GM12872 (cell line): Measurements from ENCODE around the gene PRCD.

Experiments used
- TF ChIP-seq, protein P1 (sequence below): IDR thresholded peaks from 3 replicates; pipeline ENCODE4 v1.5.1; 2011; ENCODE audit warnings: low read depth, mild to moderate bottlenecking, low read length, moderate library complexity; ENCODE audit not compliant: insufficient read depth

Gene PRCD

GRCh38 chr17:76538941-76539570 is 788 bp upstream of the PRCD start:
- TF ChIP-seq, protein P1, sequence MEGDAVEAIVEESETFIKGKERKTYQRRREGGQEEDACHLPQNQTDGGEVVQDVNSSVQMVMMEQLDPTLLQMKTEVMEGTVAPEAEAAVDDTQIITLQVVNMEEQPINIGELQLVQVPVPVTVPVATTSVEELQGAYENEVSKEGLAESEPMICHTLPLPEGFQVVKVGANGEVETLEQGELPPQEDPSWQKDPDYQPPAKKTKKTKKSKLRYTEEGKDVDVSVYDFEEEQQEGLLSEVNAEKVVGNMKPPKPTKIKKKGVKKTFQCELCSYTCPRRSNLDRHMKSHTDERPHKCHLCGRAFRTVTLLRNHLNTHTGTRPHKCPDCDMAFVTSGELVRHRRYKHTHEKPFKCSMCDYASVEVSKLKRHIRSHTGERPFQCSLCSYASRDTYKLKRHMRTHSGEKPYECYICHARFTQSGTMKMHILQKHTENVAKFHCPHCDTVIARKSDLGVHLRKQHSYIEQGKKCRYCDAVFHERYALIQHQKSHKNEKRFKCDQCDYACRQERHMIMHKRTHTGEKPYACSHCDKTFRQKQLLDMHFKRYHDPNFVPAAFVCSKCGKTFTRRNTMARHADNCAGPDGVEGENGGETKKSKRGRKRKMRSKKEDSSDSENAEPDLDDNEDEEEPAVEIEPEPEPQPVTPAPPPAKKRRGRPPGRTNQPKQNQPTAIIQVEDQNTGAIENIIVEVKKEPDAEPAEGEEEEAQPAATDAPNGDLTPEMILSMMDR = no peak

DNA sequence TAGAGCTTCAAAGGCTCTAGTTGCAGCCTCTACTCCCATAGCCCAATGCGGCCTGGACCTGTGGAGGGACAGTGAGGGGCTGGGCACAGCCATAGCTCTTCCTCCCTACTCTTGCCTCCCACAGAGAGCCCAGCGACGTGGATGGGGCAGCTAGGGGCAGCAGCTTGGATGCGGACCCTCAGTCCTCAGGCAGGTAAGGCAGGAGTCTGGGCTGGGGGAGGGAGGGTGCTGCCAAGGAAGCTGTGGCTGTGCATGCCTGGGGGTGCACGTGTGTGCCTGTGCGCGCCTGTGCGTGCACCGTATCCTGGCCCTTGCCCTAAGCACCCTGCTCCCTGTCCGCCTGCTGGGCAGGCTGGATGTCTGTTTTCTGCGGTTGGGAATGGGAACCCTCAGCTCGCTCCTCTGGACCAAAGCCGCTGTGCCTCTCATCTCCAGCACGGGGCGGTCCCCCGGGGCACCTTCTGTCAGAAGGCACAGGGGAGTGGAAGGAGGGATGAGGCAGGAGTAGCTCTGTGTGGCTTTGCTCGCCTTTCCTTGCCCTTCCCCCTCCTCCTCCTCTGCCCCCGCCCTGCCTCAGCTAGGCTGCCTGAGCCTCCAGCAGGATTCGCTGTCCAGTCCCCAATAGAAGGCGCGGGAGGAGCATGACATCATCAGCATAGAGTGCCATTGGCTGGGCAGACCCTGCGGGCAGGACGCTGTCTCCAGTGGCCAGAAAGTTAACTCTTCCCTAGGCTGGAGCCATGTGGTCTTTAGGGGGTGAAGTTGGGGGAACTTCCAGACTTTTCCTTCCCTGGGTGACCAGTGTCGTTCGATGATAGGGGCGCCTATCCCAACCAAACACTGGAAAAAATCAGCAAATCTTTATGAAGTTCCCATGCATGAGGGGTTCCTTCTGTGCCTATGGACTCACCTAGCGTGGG is 797 bp downstream of the PRCD start:
- TF ChIP-seq, protein P1 = no peak

DNA sequence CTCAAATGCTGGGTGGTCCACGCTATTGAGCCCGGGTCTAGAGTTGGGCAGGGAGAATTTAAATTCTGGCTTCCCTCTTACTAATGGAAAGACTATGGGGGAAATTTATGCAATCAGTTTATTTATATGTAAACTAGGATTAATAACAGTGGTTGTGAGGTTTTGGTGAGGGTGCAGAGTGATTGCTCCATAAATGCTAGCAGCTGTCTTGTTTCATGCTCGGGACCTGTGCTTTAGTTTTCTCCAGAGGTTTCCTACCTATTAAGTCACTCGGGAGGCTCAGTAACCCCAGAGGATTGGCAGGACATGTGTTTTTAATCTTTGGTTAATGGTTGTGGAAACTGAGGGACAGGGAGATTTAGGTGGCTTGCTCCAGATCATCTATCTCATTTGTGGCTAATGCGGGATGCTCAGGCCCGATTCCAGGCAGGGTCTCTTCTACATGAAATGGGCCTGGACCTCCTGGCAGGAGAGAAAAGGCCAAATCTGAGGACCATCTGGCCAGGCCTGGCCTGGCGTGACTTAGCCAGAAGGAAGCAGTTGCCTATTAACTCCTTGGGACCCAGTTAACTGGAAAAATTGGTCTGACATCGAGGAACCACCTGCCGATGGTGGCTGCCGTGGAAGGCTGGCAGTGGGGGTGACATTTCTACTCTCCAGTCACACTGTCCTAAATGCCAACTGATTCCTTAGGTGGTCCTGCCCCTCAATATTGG is 2.1 kb downstream of the PRCD start:
- TF ChIP-seq, protein P1 = no peak

- TF ChIP-seq, protein P1 = no peak
These were observed 2.7 kb downstream of the PRCD start for GRCh38 chr17:76542566-76542971.

DNA sequence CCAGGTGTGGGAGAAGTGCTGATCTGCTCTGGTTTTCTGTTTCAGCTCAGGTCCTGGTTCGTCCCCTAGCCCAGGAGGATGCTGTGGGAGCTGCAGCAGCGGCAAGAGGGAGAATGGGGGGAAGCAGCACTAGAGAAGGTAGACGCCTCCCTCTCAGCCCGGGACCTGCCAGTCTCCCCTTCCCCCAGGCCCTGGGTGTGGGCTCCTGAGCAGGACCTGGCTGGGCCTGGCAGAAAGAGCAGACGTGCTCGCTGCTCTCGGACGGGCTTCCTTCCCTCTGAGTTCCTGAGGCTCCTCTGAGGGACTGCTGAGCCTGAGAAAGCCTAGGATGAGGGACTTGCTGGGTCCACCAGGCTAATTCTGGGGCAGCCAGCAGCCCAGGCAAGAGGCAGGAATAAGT is 3.1 kb downstream of the PRCD start:
- TF ChIP-seq, protein P1 = no peak

DNA sequence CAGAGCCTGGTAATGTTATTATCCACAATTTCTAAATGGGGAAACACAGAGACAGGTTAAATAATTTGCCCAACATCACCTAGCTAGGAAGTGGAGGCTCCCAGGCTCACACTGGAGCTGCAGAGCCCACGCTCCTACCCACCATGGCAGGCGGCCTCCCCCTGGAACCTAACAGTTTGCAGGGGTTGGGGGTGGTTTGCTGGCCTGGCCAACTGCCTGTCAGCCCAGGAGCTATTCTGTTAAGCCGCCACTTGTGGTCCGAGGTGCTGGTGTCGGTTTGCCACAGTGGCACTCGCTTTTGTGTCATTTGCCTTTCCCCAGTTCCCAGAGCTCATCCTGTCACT is 3.6 kb downstream of the PRCD start:
- TF ChIP-seq, protein P1 = no peak
